MM.1S (cell line): ENCODE measurements around the gene STARD9.

Source experiments
- CTCF ChIP-seq: fragments of 300-600 bp; sonication (generic); IDR thresholded peaks from 2 replicates; pipeline ENCODE4 v1.5.1; 2016; ENCODE audit warnings: antibody characterized with exemption, low read length, mixed read lengths
- EZH2 ChIP-seq: fragments of 300-600 bp; sonication (generic); optimal IDR thresholded peaks from 2 replicates; pipeline ENCODE3; 2017; ENCODE audit warnings: low read depth, mild to moderate bottlenecking, antibody characterized with exemption, low read length, mixed read lengths

- TF ChIP-seq CTCF, result no peak
- TF ChIP-seq EZH2, result no peak
Measured at GRCh38 chr15:42686281-42686680, 110.9 kb downstream of the STARD9 start.
